HTERT RPE-1 (cell line): ENCODE data around the gene TMEM72.

Experiments
- in situ Hi-C: fragments of 300-500 bp; cut with MboI; formaldehyde crosslinking; loops from 4 replicates; pipeline ENCODE4 v1.14.3; 2020; ENCODE audit warnings: low sequenced_read_pairs

The TMEM72 gene

GRCh38 chr10:44916429-44916828, 5.3 kb downstream of the TMEM72 start:
- in situ Hi-C loops: no loop called here

GRCh38 chr10:44917848-44918247, 6.7 kb downstream of the TMEM72 start:
- in situ Hi-C loops: no loop called here

- in situ Hi-C loops: no loop called here
Observed at GRCh38 chr10:44920252-44920651, 9.1 kb downstream of the TMEM72 start.

GRCh38 chr10:44921061-44921460, 9.9 kb downstream of the TMEM72 start:
- in situ Hi-C loops: no loop called here

- in situ Hi-C loops: no loop called here
Observed at GRCh38 chr10:44921506-44921905, 10.4 kb downstream of the TMEM72 start.

GRCh38 chr10:44922021-44922420, 10.9 kb downstream of the TMEM72 start:
- in situ Hi-C loops: no loop called here

GRCh38 chr10:44922796-44923545, 11.8 kb downstream of the TMEM72 start:
- in situ Hi-C loops: no loop called here

GRCh38 chr10:44923611-44924010, 12.5 kb downstream of the TMEM72 start:
- in situ Hi-C loops: no loop called here

- in situ Hi-C loops: no loop called here
Observed at GRCh38 chr10:44924261-44925040, 13.3 kb downstream of the TMEM72 start.

GRCh38 chr10:44925224-44925623, 14.1 kb downstream of the TMEM72 start:
- in situ Hi-C loops: no loop called here

GRCh38 chr10:44925811-44926750, 14.9 kb downstream of the TMEM72 start:
- in situ Hi-C loops: no loop called here

GRCh38 chr10:44926751-44927351, 15.7 kb downstream of the TMEM72 start:
- in situ Hi-C loops: no loop called here

GRCh38 chr10:44927352-44927751, 16.2 kb downstream of the TMEM72 start:
- in situ Hi-C loops: no loop called here

- in situ Hi-C loops: no loop called here
Observed at GRCh38 chr10:44928462-44928861, 17.3 kb downstream of the TMEM72 start.

- in situ Hi-C loops: no loop called here
Observed at GRCh38 chr10:44929356-44930255, 18.5 kb downstream of the TMEM72 start.

- in situ Hi-C loops: no loop called here
Observed at GRCh38 chr10:44930904-44931620, 19.9 kb downstream of the TMEM72 start.

- in situ Hi-C loops: no loop called here
Observed at GRCh38 chr10:44931621-44932516, 20.7 kb downstream of the TMEM72 start.
